NCI-H524 (cell line): ENCODE data around the gene BRD1.

ENCODE experiments used
- DNase-seq, 2 experiments: peaks; one replicate each; lab custom pipeline; 2025; lab: John Stamatoyannopoulos, UW

Gene BRD1

GRCh38 chr22:49801391-49802060 lies 26.1 kb downstream of the BRD1 start:
- no peak for DNase-seq

DNA sequence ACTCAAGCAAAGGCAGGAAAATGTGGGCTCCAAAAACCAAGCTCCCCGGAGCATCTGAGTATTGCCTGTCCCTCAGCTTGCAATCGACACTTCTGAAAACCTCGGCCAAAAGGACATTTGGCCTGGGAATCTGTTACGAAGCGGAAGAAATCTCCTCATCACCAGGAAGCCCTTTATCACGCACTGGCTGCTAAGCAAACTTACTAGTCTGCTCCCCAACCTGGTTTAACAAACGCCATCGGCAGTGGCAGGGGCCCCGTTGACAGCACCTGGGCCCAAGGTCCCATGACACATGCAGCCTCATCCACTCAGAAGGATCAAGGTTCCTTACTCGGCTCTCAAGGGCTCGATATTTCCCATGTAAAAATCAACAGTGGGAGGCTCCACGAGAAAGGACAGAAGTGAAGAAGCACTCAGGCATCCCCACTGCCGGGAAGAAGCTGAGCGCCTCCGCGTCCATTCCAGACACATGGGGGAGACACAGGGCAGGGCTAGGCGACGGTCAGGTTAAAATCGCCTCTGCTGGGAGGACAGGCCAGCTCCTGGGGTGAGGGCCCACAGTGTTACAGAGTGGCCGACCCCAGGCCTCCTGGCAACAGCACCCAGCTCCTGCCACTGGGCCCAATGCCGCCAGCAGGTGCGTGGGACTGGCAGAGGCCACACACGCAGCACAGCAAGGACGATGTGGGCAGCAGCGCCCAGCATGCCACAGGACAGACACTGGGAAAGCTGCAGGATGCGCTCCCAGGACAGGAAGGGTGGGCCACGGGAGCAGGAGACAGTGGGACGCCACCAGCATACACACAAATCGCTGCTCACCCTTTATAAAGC lies 27.1 kb downstream of the BRD1 start:
- no peak for DNase-seq

- no peak for DNase-seq
Observed at GRCh38 chr22:49799431-49800075, 28.1 kb downstream of the BRD1 start.

- no peak for DNase-seq
Observed at GRCh38 chr22:49798486-49799151, 29.1 kb downstream of the BRD1 start.

DNA sequence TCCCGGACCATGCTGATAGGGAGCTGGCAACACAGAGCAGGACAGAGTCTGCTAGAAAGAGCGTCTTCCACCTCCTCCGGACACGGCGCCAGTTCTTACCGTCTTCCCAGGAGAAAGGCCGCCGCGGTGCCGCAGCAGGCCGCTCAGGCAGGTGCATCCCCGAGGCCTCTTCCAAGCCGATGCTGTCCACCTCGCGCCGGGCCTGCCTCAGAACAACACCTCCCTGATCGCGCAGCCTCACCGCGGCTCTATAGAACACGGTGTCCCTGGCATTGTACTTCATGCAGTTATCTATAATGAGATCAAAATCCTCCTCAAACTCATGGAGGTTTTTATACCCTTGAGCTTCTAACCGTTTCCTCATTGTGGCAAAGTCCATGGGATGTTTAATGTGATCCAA lies 30.0 kb downstream of the BRD1 start:
- DNase-seq: no peak

GRCh38 chr22:49796596-49797270 lies 30.9 kb downstream of the BRD1 start:
- DNase-seq: no peak

GRCh38 chr22:49795521-49795920 lies 32.2 kb downstream of the BRD1 start:
- DNase-seq: no peak

- DNase-seq: no peak
Observed at GRCh38 chr22:49793871-49794270, 33.8 kb downstream of the BRD1 start.

DNA sequence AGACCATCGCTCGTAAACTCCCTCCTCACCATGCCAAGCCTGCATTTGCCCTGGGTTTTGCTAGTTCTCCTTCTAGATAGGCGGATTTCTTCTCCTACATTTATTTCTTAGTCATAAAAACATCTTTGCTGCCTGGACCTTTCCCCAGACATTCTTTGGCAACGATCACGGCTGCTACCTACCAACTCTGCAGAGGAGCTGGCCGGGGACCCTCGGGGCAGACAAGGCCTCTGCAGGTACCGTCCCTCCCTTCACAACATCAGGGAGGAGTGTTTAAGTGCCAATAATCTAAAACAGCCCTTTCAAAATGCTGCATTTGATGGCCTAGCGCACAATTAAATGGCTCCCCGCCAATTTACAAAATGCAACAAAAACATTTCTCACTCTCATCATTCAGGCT lies 34.4 kb downstream of the BRD1 start:
- DNase-seq: no peak

DNA sequence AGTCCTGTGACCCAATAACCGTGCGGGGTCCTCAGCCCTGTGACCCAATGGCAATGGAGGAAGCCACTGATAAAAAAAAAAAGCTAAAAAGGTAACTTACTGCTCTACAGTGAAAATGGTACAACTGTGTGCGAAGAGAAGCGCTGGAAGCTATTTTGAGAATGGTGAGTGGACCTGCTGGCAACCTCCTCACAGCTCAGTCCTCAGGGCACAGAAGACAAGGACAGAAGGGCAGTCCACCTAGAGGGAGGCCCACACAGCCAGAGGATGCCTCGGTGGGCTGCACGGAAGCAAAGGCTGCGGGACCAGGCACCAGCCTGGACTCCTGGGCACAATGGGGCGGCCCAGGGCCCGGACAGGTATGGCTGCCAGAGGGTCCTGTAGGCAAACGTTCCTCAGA lies 35.6 kb downstream of the BRD1 start:
- no peak for DNase-seq

DNA sequence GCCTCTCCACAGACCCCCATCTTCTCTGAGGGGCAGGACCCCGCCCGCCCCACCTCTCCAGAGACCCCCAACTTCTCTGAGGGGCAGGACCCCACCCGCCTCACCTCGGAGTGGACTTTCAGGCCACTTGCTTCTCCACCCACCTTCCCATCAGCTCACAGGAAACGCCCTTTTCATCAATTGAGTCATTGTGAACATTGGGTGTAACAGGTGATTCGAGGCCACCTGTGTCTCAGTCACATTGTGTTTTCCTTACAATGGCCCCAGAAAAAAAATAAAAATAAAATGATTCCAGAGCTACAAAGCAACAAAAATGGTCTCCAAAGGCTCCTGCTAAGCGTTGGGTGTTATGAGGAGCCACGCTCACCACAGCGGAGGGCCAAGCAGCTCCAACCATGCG lies 36.0 kb downstream of the BRD1 start:
- no peak for DNase-seq

GRCh38 chr22:49790912-49791311 lies 36.8 kb downstream of the BRD1 start:
- no peak for DNase-seq

DNA sequence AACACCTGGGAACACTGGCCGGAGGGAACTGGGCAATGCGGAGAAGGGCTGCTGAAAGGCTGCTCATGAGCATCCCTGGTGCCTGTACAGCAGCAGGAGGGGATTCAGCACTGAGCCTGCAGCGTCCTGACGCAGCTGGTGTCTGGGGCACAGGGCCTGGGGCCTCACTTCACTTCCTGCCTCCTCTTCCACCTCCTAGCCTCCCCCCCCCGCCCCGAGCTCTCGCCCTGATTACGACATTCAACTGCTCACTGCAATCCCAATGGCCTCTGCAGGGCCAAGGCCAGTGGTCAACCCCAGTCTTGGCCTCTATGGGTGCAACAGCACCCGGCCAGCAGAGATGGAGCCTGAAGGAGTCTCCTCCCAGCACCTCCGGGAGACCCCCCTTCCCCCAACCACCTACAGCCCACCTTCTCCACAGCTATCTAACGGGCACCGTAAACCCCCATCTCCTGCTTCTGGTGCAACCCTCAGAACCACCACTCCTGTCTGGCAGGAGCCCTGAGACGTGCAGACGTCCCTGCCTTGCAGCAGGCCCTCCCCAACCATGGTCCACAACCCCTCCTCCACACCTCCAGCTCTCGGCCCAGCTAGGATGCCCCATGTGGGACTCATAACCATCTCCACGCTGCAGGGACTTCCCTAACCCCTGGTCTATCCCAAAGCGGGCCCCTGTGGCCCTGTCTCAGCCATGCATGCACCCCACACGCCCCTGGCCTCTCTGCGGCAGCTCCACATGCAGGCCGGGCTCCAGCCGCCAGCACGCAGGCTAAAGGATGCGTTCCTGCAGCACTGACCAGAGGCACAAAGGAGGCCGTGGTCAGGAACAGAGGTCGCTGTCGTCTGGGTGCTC lies 38.2 kb downstream of the BRD1 start:
- DNase-seq: no peak

- DNase-seq: no peak
Observed at GRCh38 chr22:49788504-49788903, 39.2 kb downstream of the BRD1 start.

DNA sequence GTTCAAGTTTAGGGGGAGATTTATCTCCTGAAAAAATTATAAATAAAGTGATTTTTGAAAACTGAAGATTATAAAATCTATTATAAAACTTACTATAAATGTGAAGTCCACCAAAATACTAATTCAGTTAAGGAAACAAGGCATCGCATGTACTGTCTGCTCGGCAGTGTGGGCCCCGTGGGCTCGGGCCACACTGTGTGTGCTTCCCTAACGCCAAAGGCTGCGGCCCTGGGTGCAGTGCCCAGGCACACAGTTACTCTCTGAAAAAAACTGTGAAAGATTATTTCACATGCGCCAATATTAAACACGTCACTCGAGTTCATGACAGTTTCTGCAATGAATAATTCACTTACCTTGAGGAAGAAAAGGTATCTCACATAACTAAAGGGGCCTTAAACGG lies 39.8 kb downstream of the BRD1 start:
- DNase-seq: no peak

DNA sequence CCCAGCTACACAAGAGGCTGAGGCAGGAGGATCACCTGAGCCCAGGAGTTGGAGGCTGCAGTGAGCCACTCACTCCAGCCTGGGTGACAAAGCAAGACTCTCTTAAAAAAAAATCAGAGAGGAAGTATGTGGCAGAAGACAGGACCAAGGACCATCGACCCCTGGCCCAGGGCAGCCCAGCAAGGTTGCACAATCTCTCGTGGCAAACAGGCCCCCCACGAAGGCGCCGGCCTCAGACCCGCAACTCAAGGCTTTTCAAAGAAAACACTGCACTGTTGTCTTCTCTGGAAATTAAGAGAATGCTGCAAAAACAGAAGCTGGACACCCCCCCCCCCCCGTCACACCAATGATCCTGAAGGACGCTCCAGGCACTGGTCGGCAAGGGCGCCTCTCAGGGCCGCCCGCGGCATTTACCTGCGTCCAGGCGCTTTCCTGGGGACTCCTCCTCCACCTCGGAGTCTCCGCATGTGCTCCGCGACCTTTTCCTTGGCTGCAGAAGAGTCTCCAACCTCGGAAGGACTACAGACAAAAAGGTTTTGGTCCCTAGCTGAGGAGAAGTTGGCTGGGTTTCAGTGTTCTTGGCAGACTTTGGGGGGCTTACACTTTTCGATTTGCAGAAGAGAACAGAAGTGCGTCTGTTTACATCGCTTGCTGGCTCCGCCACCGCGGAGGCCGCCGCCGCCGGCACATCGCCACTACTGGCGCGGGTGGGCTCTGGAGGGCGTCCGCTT lies 40.5 kb downstream of the BRD1 start:
- no peak for DNase-seq

DNA sequence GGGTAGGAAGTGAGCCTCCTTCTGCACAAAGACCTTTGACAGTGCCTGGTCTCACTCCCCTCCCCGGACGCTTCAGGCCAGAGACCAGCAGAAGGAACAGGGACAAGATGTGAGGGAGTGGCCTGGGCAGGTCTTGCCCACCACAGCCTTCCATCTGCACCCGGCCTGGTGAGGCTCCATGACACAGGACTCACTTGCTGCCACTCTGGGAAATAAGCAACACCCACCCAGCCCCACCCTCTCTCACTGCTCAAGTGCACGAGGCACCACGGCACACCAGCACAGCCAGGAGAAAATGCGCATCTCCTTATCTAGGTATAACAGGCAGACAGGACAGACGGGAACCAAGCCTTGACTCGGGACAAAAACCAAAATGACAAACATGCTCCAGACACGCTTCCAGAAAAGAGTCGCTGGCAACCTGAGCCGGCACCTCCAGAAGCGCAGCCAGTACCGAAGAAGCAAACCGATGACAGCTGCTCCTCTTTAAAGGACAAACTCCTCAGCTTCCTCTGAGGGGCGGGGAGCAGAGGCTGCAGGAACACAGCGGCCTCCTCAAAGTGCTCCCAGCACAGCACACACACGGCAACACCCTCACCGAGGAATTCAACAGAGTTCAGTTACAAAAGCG lies 41.7 kb downstream of the BRD1 start:
- no peak for DNase-seq

- DNase-seq: no peak
Observed at GRCh38 chr22:49785046-49785521, 42.6 kb downstream of the BRD1 start.

GRCh38 chr22:49784630-49784971 lies 43.1 kb downstream of the BRD1 start:
- DNase-seq: no peak
